Mucosa of stomach (tissue), 1 donor: ENCODE results near the gene PRSS27.

Source experiments
- H3K27me3 ChIP-seq: one replicate; pipeline ENCODE4 v1.7.0; 2013; ENCODE audit warnings: mild to moderate bottlenecking, low read length; ENCODE audit not compliant: control insufficient read depth, insufficient read depth
- H3K36me3 ChIP-seq: one replicate; pipeline ENCODE4 v1.7.0; 2013; ENCODE audit warnings: low read length; ENCODE audit not compliant: control insufficient read depth, insufficient read depth
- H3K4me1 ChIP-seq: one replicate; pipeline ENCODE4 v1.7.0; 2013; ENCODE audit warnings: mild to moderate bottlenecking, low read length; ENCODE audit not compliant: control insufficient read depth, insufficient read depth
- H3K4me3 ChIP-seq: one replicate; pipeline ENCODE4 v1.7.0; 2013; ENCODE audit warnings: low read length
- H3K9ac ChIP-seq: one replicate; pipeline ENCODE4 v1.7.0; 2013; ENCODE audit warnings: mild to moderate bottlenecking, low read length, moderate library complexity
- H3K9me3 ChIP-seq: one replicate; pipeline ENCODE4 v1.7.0; 2013; ENCODE audit warnings: mild to moderate bottlenecking, low read length, moderate library complexity; ENCODE audit not compliant: control insufficient read depth
- donor health status: Pancreatic carcinoma.

The PRSS27 gene

GRCh38 chr16:2720064-2720457, at the start of gene PRSS27:
TSS of gene PRSS27 (minus strand) at chr16:2720224. CDS start at chr16:2720160, 64 bp downstream.
- Histone ChIP-seq H3K9ac (peak within 1 kb of the TSS; percentile 55), H3K4me1 (peaks cover 14% of the 10 kb centered on the region), H3K9me3 (no peaks in the 10 kb centered on the region), H3K4me3 (no peak within 1 kb of the TSS), H3K27me3 (peaks cover 17% of the 10 kb centered on the region), H3K36me3 (no peaks in the 10 kb centered on the region)

DNA sequence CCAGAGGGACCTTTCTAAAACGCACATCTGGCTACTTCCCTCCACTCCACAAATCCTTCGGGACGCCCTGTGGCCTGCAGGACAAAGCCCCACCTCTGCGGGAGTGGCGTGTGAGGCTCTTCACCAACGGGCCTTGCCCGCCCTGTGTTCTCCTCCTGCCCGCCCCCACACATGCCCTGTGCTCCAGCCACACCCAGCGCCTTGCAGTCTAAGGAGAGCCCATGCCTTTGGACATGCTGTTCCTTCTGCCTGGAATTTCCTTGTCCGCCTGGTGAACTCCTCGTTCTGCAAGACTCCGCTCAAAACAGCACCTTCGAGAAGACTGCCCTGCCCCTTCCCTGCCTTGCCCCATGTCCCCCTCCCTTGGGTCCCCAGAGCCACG, 49.6 kb upstream of the PRSS27 start:
- Histone ChIP-seq H3K9ac (no peak overlapping the region), H3K9me3 (no peaks in the 10 kb centered on the region), H3K27me3 (no peaks in the 10 kb centered on the region), H3K36me3 (peaks cover 65% of the 10 kb centered on the region), H3K4me3 (no peak overlapping the region), H3K4me1 (peaks cover 27% of the 10 kb centered on the region)

DNA sequence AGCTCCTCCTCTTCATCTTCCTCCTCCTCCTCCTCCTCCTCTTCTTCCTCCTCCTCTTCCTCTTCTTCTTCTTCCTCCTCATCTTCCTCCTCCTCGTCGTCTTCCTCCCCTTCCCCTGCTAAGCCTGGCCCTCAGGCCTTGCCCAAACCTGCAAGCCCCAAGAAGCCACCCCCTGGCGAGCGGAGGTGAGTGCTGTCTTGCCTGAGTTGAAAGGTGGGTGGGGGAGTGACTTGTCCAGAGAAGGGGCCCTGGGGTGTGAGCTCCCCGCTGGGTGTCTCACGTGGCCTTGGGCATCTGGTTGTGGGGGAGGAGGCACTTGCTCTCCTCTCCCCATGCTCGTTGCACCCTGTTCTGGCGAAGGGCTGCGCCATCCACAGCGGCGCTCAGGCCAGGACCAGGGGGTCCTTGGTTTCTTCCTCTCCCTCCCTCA, 49.1 kb upstream of the PRSS27 start:
- Histone ChIP-seq H3K4me3 (no peak overlapping the region), H3K36me3 (peaks cover 69% of the 10 kb centered on the region), H3K9ac (no peak overlapping the region), H3K27me3 (no peaks in the 10 kb centered on the region), H3K4me1 (peaks cover 27% of the 10 kb centered on the region), H3K9me3 (no peaks in the 10 kb centered on the region)

DNA sequence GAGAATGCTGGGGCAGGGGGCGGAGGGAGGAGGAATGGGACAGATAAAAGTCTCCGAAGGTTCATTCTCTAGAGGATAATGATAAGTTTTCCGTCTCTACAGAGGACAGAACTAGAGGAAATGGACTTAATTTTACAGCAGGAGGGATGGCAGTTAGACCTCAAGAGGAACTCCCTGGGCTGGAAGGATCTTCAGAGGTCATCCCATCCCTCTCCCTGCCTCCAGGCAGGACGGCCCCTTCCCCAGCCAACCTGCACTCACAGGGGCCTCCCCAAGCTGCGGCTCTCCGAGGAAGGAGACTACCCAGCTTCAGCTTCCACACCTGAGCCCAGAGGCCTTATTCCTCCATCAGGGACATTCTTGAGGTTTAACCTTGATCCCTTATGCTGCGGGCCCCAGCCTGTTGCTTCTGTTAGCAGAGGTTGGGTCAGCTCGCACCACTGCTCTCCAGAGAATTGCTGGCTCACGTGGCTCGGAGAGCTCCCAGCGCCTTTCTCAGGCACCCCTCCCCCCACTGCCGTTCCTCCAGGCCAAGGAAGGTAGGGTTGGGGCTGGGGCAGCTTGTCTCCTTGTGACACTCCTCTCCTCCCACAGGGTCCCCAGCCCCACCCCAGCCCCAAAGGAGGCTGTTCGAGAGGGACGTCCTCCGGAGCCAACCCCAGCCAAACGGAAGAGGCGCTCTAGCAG, 48.5 kb upstream of the PRSS27 start:
- Histone ChIP-seq H3K9ac (no peak overlapping the region), H3K9me3 (no peaks in the 10 kb centered on the region), H3K4me1 (peaks cover 27% of the 10 kb centered on the region), H3K27me3 (no peaks in the 10 kb centered on the region), H3K4me3 (peak overlapping the region; percentile 11), H3K36me3 (peaks cover 72% of the 10 kb centered on the region)

GRCh38 chr16:2767891-2768290, 47.9 kb upstream of the PRSS27 start:
- H3K4me3 ChIP-seq: no peak overlapping the region

DNA sequence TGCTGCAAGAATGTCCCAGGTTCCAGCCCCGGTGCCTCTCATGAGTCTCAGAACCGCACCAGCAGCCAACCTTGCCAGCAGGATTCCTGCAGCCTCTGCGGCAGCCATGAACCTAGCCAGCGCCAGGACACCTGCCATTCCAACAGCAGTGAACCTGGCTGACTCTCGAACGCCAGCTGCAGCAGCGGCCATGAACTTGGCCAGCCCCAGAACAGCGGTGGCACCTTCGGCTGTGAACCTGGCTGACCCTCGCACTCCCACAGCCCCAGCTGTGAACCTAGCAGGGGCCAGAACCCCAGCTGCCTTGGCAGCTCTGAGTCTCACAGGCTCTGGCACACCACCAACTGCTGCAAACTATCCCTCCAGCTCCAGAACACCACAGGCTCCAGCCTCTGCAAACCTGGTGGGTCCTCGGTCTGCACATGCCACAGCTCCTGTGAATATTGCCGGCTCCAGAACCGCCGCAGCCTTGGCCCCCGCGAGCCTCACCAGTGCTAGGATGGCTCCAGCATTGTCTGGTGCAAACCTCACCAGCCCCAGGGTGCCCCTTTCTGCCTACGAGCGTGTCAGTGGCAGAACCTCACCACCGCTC, 47.2 kb upstream of the PRSS27 start:
- peaks cover 27% of the 10 kb centered on the region for H3K4me1 ChIP-seq
- H3K36me3 ChIP-seq: peaks cover 79% of the 10 kb centered on the region

More at GRCh38 chr16:2767891-2768290, 47.9 kb upstream of the PRSS27 start:
- Histone ChIP-seq H3K4me1 (peaks cover 27% of the 10 kb centered on the region), H3K27me3 (no peaks in the 10 kb centered on the region), H3K9me3 (no peaks in the 10 kb centered on the region), H3K36me3 (peaks cover 72% of the 10 kb centered on the region), H3K9ac (no peak overlapping the region)

GRCh38 chr16:2766430-2767139, 46.6 kb upstream of the PRSS27 start:
- peaks cover 27% of the 10 kb centered on the region for H3K4me1 ChIP-seq
- no peaks in the 10 kb centered on the region for H3K27me3 ChIP-seq
- no peak overlapping the region for H3K9ac ChIP-seq
- peaks cover 79% of the 10 kb centered on the region for H3K36me3 ChIP-seq
- no peak overlapping the region for H3K4me3 ChIP-seq
- no peaks in the 10 kb centered on the region for H3K9me3 ChIP-seq

More for the DNA sequence above, 47.2 kb upstream of the PRSS27 start:
- Histone ChIP-seq H3K4me3 (no peak overlapping the region), H3K9ac (no peak overlapping the region), H3K27me3 (no peaks in the 10 kb centered on the region), H3K9me3 (no peaks in the 10 kb centered on the region)

- H3K27me3 ChIP-seq: no peaks in the 10 kb centered on the region
- H3K9me3 ChIP-seq: no peaks in the 10 kb centered on the region
- no peak overlapping the region for H3K4me3 ChIP-seq
- peaks cover 81% of the 10 kb centered on the region for H3K36me3 ChIP-seq
- H3K4me1 ChIP-seq: peaks cover 26% of the 10 kb centered on the region
- H3K9ac ChIP-seq: no peak overlapping the region
Measured at GRCh38 chr16:2765462-2766404, 45.7 kb upstream of the PRSS27 start.

DNA sequence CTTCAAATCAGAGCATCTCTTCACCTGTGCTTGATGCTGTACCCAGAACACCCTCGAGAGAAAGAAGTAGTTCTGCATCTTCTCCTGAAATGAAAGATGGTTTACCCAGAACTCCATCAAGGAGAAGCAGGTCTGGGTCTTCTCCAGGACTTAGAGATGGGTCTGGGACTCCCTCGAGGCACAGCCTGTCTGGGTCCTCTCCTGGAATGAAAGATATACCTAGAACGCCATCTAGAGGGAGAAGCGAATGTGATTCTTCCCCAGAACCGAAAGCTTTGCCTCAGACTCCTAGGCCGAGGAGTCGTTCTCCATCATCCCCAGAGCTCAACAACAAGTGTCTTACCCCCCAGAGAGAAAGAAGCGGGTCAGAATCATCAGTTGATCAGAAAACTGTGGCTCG, 44.7 kb upstream of the PRSS27 start:
- peaks cover 15% of the 10 kb centered on the region for H3K4me1 ChIP-seq
- no peaks in the 10 kb centered on the region for H3K9me3 ChIP-seq
- no peak overlapping the region for H3K4me3 ChIP-seq
- H3K9ac ChIP-seq: no peak overlapping the region
- H3K27me3 ChIP-seq: no peaks in the 10 kb centered on the region
- H3K36me3 ChIP-seq: peaks cover 83% of the 10 kb centered on the region

DNA sequence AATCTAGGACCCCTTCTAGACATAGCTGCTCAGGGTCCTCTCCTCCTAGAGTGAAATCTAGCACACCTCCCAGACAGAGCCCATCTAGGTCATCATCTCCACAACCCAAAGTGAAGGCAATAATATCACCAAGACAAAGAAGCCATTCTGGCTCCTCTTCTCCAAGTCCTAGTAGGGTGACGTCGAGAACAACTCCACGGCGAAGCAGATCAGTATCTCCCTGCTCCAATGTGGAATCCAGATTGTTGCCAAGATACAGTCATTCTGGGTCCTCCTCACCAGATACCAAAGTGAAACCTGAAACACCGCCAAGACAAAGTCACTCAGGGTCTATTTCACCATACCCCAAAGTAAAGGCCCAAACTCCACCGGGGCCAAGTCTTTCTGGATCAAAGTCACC, 43.1 kb upstream of the PRSS27 start:
- peaks cover under 1% of the 10 kb centered on the region for H3K4me1 ChIP-seq
- no peak overlapping the region for H3K4me3 ChIP-seq
- peaks cover 82% of the 10 kb centered on the region for H3K36me3 ChIP-seq
- no peak overlapping the region for H3K9ac ChIP-seq
- H3K9me3 ChIP-seq: no peaks in the 10 kb centered on the region
- H3K27me3 ChIP-seq: no peaks in the 10 kb centered on the region

- peaks cover 78% of the 10 kb centered on the region for H3K36me3 ChIP-seq
- no peaks in the 10 kb centered on the region for H3K9me3 ChIP-seq
- H3K4me3 ChIP-seq: no peak overlapping the region
- H3K4me1 ChIP-seq: no peaks in the 10 kb centered on the region
- H3K9ac ChIP-seq: no peak overlapping the region
- H3K27me3 ChIP-seq: no peaks in the 10 kb centered on the region
Measured at GRCh38 chr16:2762711-2763110, 42.7 kb upstream of the PRSS27 start.
